Stomach (tissue), 4 donors: Measurements from ENCODE around the gene LCP2.

Source experiments
- EP300 ChIP-seq: sonication (generic); formaldehyde crosslinking; IDR thresholded peaks from one replicate; pipeline ENCODE4 v1.6.1; 2017; ENCODE audit warnings: antibody characterized with exemption
- POLR2A ChIP-seq, 4 donors: fragments of 450-650 bp; IDR thresholded peaks; one replicate each; pipeline ENCODE4 v1.6.1; 2016; ENCODE audit warnings: antibody characterized with exemption in 4 of 4, control low read depth in 2 of 4, mild to moderate bottlenecking in 1 of 4, moderate library complexity in 1 of 4
- TF ChIP-seq, protein P1 (sequence below), 7 experiments: fragments of 450-650 bp in 4 of 7; fragments of 200-600 bp in 3 of 7; sonication (generic) in 3 of 7; IDR thresholded peaks; one replicate each; pipeline ENCODE4 v1.5.1; 2016 to 2019; ENCODE audit warnings: antibody characterized with exemption in 7 of 7, control low read depth in 2 of 7, mild to moderate bottlenecking in 1 of 7

DNA sequence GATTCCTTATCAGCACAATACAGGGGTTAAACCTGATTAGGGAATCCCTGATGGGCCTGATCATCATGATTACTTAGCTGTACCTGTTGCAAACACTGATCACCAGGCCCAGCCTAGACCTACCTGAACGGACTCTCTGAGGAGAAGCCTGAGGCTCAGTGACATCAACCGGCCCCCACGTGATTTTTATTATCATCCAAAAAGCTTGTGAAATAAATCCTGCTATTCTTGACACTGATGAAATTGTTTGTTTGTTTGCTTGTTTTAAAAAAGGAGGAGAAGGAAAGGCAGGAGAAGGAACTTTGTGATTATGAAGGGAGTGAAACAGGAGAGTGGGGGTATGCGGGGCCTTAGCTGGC is 18.1 kb downstream of the LCP2 start:
- TF ChIP-seq, protein P1, sequence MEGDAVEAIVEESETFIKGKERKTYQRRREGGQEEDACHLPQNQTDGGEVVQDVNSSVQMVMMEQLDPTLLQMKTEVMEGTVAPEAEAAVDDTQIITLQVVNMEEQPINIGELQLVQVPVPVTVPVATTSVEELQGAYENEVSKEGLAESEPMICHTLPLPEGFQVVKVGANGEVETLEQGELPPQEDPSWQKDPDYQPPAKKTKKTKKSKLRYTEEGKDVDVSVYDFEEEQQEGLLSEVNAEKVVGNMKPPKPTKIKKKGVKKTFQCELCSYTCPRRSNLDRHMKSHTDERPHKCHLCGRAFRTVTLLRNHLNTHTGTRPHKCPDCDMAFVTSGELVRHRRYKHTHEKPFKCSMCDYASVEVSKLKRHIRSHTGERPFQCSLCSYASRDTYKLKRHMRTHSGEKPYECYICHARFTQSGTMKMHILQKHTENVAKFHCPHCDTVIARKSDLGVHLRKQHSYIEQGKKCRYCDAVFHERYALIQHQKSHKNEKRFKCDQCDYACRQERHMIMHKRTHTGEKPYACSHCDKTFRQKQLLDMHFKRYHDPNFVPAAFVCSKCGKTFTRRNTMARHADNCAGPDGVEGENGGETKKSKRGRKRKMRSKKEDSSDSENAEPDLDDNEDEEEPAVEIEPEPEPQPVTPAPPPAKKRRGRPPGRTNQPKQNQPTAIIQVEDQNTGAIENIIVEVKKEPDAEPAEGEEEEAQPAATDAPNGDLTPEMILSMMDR (IDR thresholded peaks at IDR 0.05) = no peak
- TF ChIP-seq POLR2A (IDR thresholded peaks at IDR 0.05) (no peak), EP300 (no peak)
